Activated CD4-positive, alpha-beta memory T cell treated with anti-CD3 and anti-CD28 coated beads, Interleukin-2, amount 10 ng/mL, durations not matched to agents 7 days and 5 days (primary cell): ENCODE measurements around the gene GIMAP6. TPM values are rescaled to one million over a fixed set of nuclear protein-coding genes. Genes with fewer than 3 reads are reported as not detected.
"Not testable (repeated sequence)": the region's sequence is repeated elsewhere in the genome, so short reads cannot be mapped to it uniquely, and the experiment has no call there.

Source experiments
- CTCF ChIA-PET: fragments of 350-600 bp; sonication (Branson Sonifier 250); formaldehyde crosslinking; loops from one replicate; lab custom pipeline; 2021; ENCODE audit warnings: antibody characterized with exemption, inconsistent platforms; lab: Charles Lee
- POLR2A ChIA-PET: fragments of 350-600 bp; sonication (Branson Sonifier 250); formaldehyde crosslinking; loops from one replicate; lab custom pipeline; 2021; ENCODE audit warnings: antibody characterized with exemption; lab: Charles Lee
- DNase-seq: peaks from one replicate; pipeline ENCODE4 v3.0.0-alpha.2; 2020
- H3K27ac Mint-ChIP-seq: one replicate; pipeline ENCODE4 v1.8.0; 2021; ENCODE audit warnings: mild to moderate bottlenecking, mixed read lengths
- H3K27me3 Mint-ChIP-seq: one replicate; pipeline ENCODE4 v1.8.0; 2021; ENCODE audit warnings: mixed read lengths
- H3K36me3 Mint-ChIP-seq: one replicate; pipeline ENCODE4 v1.8.0; 2021; ENCODE audit warnings: low read depth, mixed read lengths
- H3K4me1 Mint-ChIP-seq: one replicate; pipeline ENCODE4 v1.8.0; 2021; ENCODE audit warnings: mixed read lengths
- H3K4me3 Mint-ChIP-seq: one replicate; pipeline ENCODE4 v1.8.0; 2021; ENCODE audit warnings: mild to moderate bottlenecking, mixed read lengths
- H3K9me3 Mint-ChIP-seq: one replicate; pipeline ENCODE4 v1.8.0; 2021; ENCODE audit warnings: mixed read lengths
- total RNA-seq, 2 experiments: library from RNA; stranded (reverse); gene quantifications; one replicate each; pipeline ENCODE4 v1.2.3, GENCODE V29; 2021

GIMAP6 gene
- total RNA-seq, 2 experiments from 2014 or later, result 84.9 to 85.9 TPM

GRCh38 chr7:150665089-150665748 lies 33.0 kb upstream of the GIMAP6 start:
- peak overlapping the region; percentile 95 for H3K27ac Mint-ChIP-seq
- CTCF ChIA-PET, result interaction anchor here (1.0 kb wide), 1 partner anchor 21 kb away, joined by 5 read pairs; no protein-coding TSS in a partner anchor
- peaks cover 6% of the 10 kb centered on the region for H3K9me3 Mint-ChIP-seq
- POLR2A ChIA-PET, result interaction anchor here (0.7 to 4.5 kb wide), 9 partner anchors 21 to 213 kb away, joined by 3 to 30 read pairs (median 5); partner anchors contain the start of genes GIMAP1, GIMAP2, GIMAP4 and GIMAP5
- H3K36me3 Mint-ChIP-seq, result peaks cover 39% of the 10 kb centered on the region
- peaks cover 89% of the 10 kb centered on the region for H3K4me1 Mint-ChIP-seq
- no peak overlapping the region for H3K4me3 Mint-ChIP-seq
- no peaks in the 10 kb centered on the region for H3K27me3 Mint-ChIP-seq
- DNase-seq, result no peak

- Mint-ChIP-seq H3K4me3 (peak overlapping the region; percentile 15), H3K36me3 (peaks cover 41% of the 10 kb centered on the region), H3K4me1 (peaks cover 82% of the 10 kb centered on the region), H3K27me3 (no peaks in the 10 kb centered on the region), H3K9me3 (peaks cover 3% of the 10 kb centered on the region), H3K27ac (peak overlapping the region; percentile 95)
- ChIA-PET CTCF (interaction anchor here (0.9 to 1.0 kb wide), 2 partner anchors 22 to 215 kb away, joined by 3 to 5 read pairs; no protein-coding TSS in a partner anchor), POLR2A (interaction anchor here (0.7 to 1.5 kb wide), 7 partner anchors 21 to 214 kb away, joined by 3 to 6 read pairs (median 3); partner anchors contain the start of gene GIMAP2)
- DNase-seq, result peak; percentile 72
Measured at GRCh38 chr7:150663802-150664494, 31.8 kb upstream of the GIMAP6 start.

- H3K27me3 Mint-ChIP-seq, H3K9me3 Mint-ChIP-seq, DNase-seq, CTCF ChIA-PET, H3K4me3 Mint-ChIP-seq: not testable (repeated sequence)
- Mint-ChIP-seq H3K4me1 (peaks cover 71% of the 10 kb centered on the region), H3K27ac (peak overlapping the region; percentile 95), H3K36me3 (peaks cover 35% of the 10 kb centered on the region)
- POLR2A ChIA-PET, result interaction anchor here (1.0 to 1.5 kb wide), 5 partner anchors 24 to 210 kb away, joined by 3 to 4 read pairs (median 3); partner anchors contain the start of gene GIMAP4
Measured at GRCh38 chr7:150662821-150663220, 30.6 kb upstream of the GIMAP6 start.

- ChIA-PET CTCF (interaction anchor here (2.1 kb wide), 1 partner anchor 212 kb away, joined by 7 read pairs; no protein-coding TSS in a partner anchor), POLR2A (interaction anchor here (0.6 to 1.1 kb wide), 3 partner anchors 29 to 292 kb away, joined by 3 read pairs; partner anchors contain the start of genes GIMAP6 and REPIN1)
- peaks cover 46% of the 10 kb centered on the region for H3K36me3 Mint-ChIP-seq
- no peak overlapping the region for H3K4me3 Mint-ChIP-seq
- H3K4me1 Mint-ChIP-seq, result peaks cover 63% of the 10 kb centered on the region
- no peak for DNase-seq
- H3K27ac Mint-ChIP-seq, result no peak overlapping the region
- no peaks in the 10 kb centered on the region for H3K27me3 Mint-ChIP-seq
- H3K9me3 Mint-ChIP-seq, result peaks cover 23% of the 10 kb centered on the region
Measured at GRCh38 chr7:150660939-150661613, 28.9 kb upstream of the GIMAP6 start.

- no peak overlapping the region for H3K27ac Mint-ChIP-seq
- H3K9me3 Mint-ChIP-seq, result peaks cover 37% of the 10 kb centered on the region
- peaks cover 45% of the 10 kb centered on the region for H3K36me3 Mint-ChIP-seq
- POLR2A ChIA-PET, result interaction anchor here (1.0 to 1.9 kb wide), 3 partner anchors 11 to 28 kb away, joined by 3 to 6 read pairs (median 4); partner anchors contain the start of gene GIMAP2
- no peak overlapping the region for H3K4me3 Mint-ChIP-seq
- CTCF ChIA-PET, result interaction anchor here (1.2 kb wide), 1 partner anchor 10 kb away, joined by 3 read pairs; no protein-coding TSS in a partner anchor
- no peak for DNase-seq
- peaks cover 27% of the 10 kb centered on the region for H3K4me1 Mint-ChIP-seq
- no peaks in the 10 kb centered on the region for H3K27me3 Mint-ChIP-seq
Measured at GRCh38 chr7:150657526-150657925, 25.3 kb upstream of the GIMAP6 start.

GRCh38 chr7:150656047-150656446 lies 23.9 kb upstream of the GIMAP6 start:
- Mint-ChIP-seq H3K4me1 (peaks cover 17% of the 10 kb centered on the region), H3K27me3 (no peaks in the 10 kb centered on the region), H3K36me3 (peaks cover 46% of the 10 kb centered on the region), H3K27ac (no peak overlapping the region), H3K9me3 (peaks cover 47% of the 10 kb centered on the region), H3K4me3 (no peak overlapping the region)
- DNase-seq, result no peak
- CTCF ChIA-PET, result no interaction called here
- POLR2A ChIA-PET, result no interaction called here

GRCh38 chr7:150654692-150655091 lies 22.5 kb upstream of the GIMAP6 start:
- Mint-ChIP-seq H3K27ac (no peak overlapping the region), H3K9me3 (peaks cover 53% of the 10 kb centered on the region), H3K36me3 (peaks cover 47% of the 10 kb centered on the region), H3K4me3 (no peak overlapping the region), H3K4me1 (peaks cover 9% of the 10 kb centered on the region), H3K27me3 (no peaks in the 10 kb centered on the region)
- no peak for DNase-seq
- POLR2A ChIA-PET, result no interaction called here
- CTCF ChIA-PET, result no interaction called here

GRCh38 chr7:150649080-150649385 lies 16.8 kb upstream of the GIMAP6 start:
- POLR2A ChIA-PET, result interaction anchor here (1.1 kb wide), 1 partner anchor 83 kb away, joined by 3 read pairs; no protein-coding TSS in a partner anchor
- CTCF ChIA-PET, result no interaction called here
- Mint-ChIP-seq H3K36me3 (peaks cover 41% of the 10 kb centered on the region), H3K9me3 (peaks cover 38% of the 10 kb centered on the region), H3K4me3 (no peak overlapping the region), H3K27me3 (no peaks in the 10 kb centered on the region), H3K4me1 (peaks cover 2% of the 10 kb centered on the region), H3K27ac (no peak overlapping the region)
- no peak for DNase-seq

GRCh38 chr7:150648353-150649079 lies 16.3 kb upstream of the GIMAP6 start:
- Mint-ChIP-seq H3K36me3 (peaks cover 41% of the 10 kb centered on the region), H3K27ac (no peak overlapping the region), H3K27me3 (no peaks in the 10 kb centered on the region), H3K4me3 (no peak overlapping the region), H3K4me1 (peaks cover 2% of the 10 kb centered on the region), H3K9me3 (peaks cover 43% of the 10 kb centered on the region)
- no peak for DNase-seq
- POLR2A ChIA-PET, result interaction anchor here (1.1 kb wide), 1 partner anchor 83 kb away, joined by 3 read pairs; no protein-coding TSS in a partner anchor
- CTCF ChIA-PET, result interaction anchor here (1.2 kb wide), 1 partner anchor 9 kb away, joined by 3 read pairs; no protein-coding TSS in a partner anchor

- ChIA-PET POLR2A (no interaction called here), CTCF (no interaction called here)
- no peak overlapping the region for H3K4me3 Mint-ChIP-seq
- H3K36me3 Mint-ChIP-seq, result peaks cover 40% of the 10 kb centered on the region
- H3K27me3 Mint-ChIP-seq, result no peaks in the 10 kb centered on the region
- DNase-seq, result no peak
- no peak overlapping the region for H3K27ac Mint-ChIP-seq
- H3K9me3 Mint-ChIP-seq, result peaks cover 34% of the 10 kb centered on the region
- H3K4me1 Mint-ChIP-seq, result peaks cover 2% of the 10 kb centered on the region
Measured at GRCh38 chr7:150645259-150646020, 13.3 kb upstream of the GIMAP6 start.

- no peak for DNase-seq
- Mint-ChIP-seq H3K4me1 (no peaks in the 10 kb centered on the region), H3K36me3 (peaks cover 49% of the 10 kb centered on the region), H3K9me3 (peaks cover 48% of the 10 kb centered on the region), H3K27ac (no peak overlapping the region), H3K27me3 (no peaks in the 10 kb centered on the region), H3K4me3 (no peak overlapping the region)
- ChIA-PET CTCF (no interaction called here), POLR2A (no interaction called here)
Measured at GRCh38 chr7:150642926-150643325, 10.7 kb upstream of the GIMAP6 start.
